Liver (tissue), 9 donors: ENCODE measurements around the gene CREB3L1. TPM values are rescaled to one million over a fixed set of nuclear protein-coding genes. Genes with fewer than 3 reads are reported as not detected.

Experiments used
- DNase-seq: peaks from one replicate; pipeline ENCODE4 v3.0.0-alpha.2; 2017; ENCODE audit warnings: low spot score
- H3K27ac ChIP-seq, 2 donors: one replicate each; pipeline ENCODE4 v1.7.0; 2013; ENCODE audit warnings: inconsistent platforms in 2 of 2, low read length in 2 of 2, control low read depth in 1 of 2, low read depth in 1 of 2, mild to moderate bottlenecking in 1 of 2
- H3K27me3 ChIP-seq, 4 donors: one replicate each; pipeline versions ENCODE4 v1.6.1 to v1.7.0; 2013; ENCODE audit warnings: low read length in 3 of 4, inconsistent platforms in 1 of 4, mild to moderate bottlenecking in 1 of 4, moderate library complexity in 1 of 4; ENCODE audit not compliant: control insufficient read depth in 4 of 4, insufficient read depth in 4 of 4
- H3K36me3 ChIP-seq, 4 donors: one replicate each; pipeline versions ENCODE4 v1.6.1 to v1.7.0; 2013; ENCODE audit warnings: low read length in 3 of 4, mild to moderate bottlenecking in 3 of 4, low read depth in 1 of 4, moderate library complexity in 1 of 4; ENCODE audit not compliant: control insufficient read depth in 4 of 4, insufficient read depth in 3 of 4
- H3K4me1 ChIP-seq, 4 donors: one replicate each; pipeline versions ENCODE4 v1.6.1 to v1.7.0; 2013; ENCODE audit warnings: low read length in 3 of 4, mild to moderate bottlenecking in 3 of 4, moderate library complexity in 1 of 4; ENCODE audit not compliant: control insufficient read depth in 4 of 4, insufficient read depth in 4 of 4
- H3K4me3 ChIP-seq, 3 donors: one replicate each; pipeline versions ENCODE4 v1.6.1 to v1.7.0; 2013; ENCODE audit warnings: low read length in 3 of 3, control low read depth in 1 of 3, low read depth in 1 of 3, mild to moderate bottlenecking in 1 of 3
- H3K9ac ChIP-seq, 2 donors: one replicate each; pipeline ENCODE4 v1.7.0; 2013; ENCODE audit warnings: low read length in 2 of 2, mild to moderate bottlenecking in 2 of 2, moderate library complexity in 2 of 2, control low read depth in 1 of 2, low read depth in 1 of 2
- H3K9me3 ChIP-seq, 4 donors: one replicate each; pipeline versions ENCODE4 v1.6.1 to v1.7.0; 2013; ENCODE audit warnings: low read length in 3 of 4; ENCODE audit not compliant: control insufficient read depth in 4 of 4
- ATF3 ChIP-seq: IDR thresholded peaks from 2 replicates; pipeline ENCODE4 v1.6.1; 2016; ENCODE audit warnings: antibody characterized with exemption
- EGR1 ChIP-seq, 2 donors: IDR thresholded peaks; 2 replicates each; pipeline ENCODE4 v1.6.1; 2016 to 2018; ENCODE audit warnings: antibody characterized with exemption in 2 of 2, low read depth in 2 of 2
- FOXA1 ChIP-seq: IDR thresholded peaks from 2 replicates; pipeline ENCODE4 v1.6.1; 2016; ENCODE audit warnings: antibody characterized with exemption
- FOXA2 ChIP-seq: IDR thresholded peaks from 2 replicates; pipeline ENCODE4 v1.6.1; 2016; ENCODE audit warnings: antibody characterized with exemption
- HNF4A ChIP-seq, 2 donors: conservative IDR thresholded peaks; 2 replicates each; pipeline ENCODE4 v1.6.1; 2016; ENCODE audit warnings: antibody characterized with exemption in 2 of 2, mild to moderate bottlenecking in 2 of 2
- HNF4G ChIP-seq: IDR thresholded peaks from 2 replicates; pipeline ENCODE4 v1.6.1; 2016; ENCODE audit warnings: antibody characterized with exemption
- JUND ChIP-seq, 2 donors: IDR thresholded peaks; 2 replicates each; pipeline ENCODE4 v1.6.1; 2016; ENCODE audit warnings: antibody characterized with exemption in 2 of 2
- MAX ChIP-seq: IDR thresholded peaks from 2 replicates; pipeline ENCODE4 v1.6.1; 2016; ENCODE audit warnings: antibody characterized with exemption
- NR2F2 ChIP-seq: IDR thresholded peaks from 2 replicates; pipeline ENCODE4 v1.6.1; 2016; ENCODE audit warnings: antibody characterized with exemption
- RAD21 ChIP-seq, 2 donors: IDR thresholded peaks; 2 replicates each; pipeline ENCODE4 v1.6.1; 2016; ENCODE audit warnings: antibody characterized with exemption in 2 of 2, mild to moderate bottlenecking in 2 of 2
- RXRA ChIP-seq, 2 donors: IDR thresholded peaks; 2 replicates each; pipeline ENCODE4 v1.6.1; 2017 to 2018; ENCODE audit warnings: antibody characterized with exemption in 2 of 2, mild to moderate bottlenecking in 1 of 2
- SP1 ChIP-seq: IDR thresholded peaks from 2 replicates; pipeline ENCODE4 v1.6.1; 2018; ENCODE audit warnings: antibody characterized with exemption, mild to moderate bottlenecking
- TAF1 ChIP-seq: conservative IDR thresholded peaks from 2 replicates; pipeline ENCODE4 v1.6.1; 2016; ENCODE audit warnings: antibody characterized with exemption, mild to moderate bottlenecking
- YY1 ChIP-seq: IDR thresholded peaks from 2 replicates; pipeline ENCODE4 v1.6.1; 2016; ENCODE audit warnings: antibody characterized with exemption, mild to moderate bottlenecking
- WGBS: extraction: QIAGEN DNeasy Blood & Tissue Kit; methylation state at CpG from one replicate; pipeline ENCODE4 v1.1.7; 2013; 5-methylcytosine and 5-hydroxymethylcytosine counted together
- polyA plus RNA-seq, 2 donors: library from polyadenylated mRNA; stranded (reverse) in 1 of 2; unstranded in 1 of 2; fragments of 200-250 nt in 1 of 2; fragments of >200 nt in 1 of 2; fragmentation: Nextera tagmentation in 1 of 2; extraction: Ambion mirVana in 1 of 2; gene quantifications; one replicate each; pipeline versions ENCODE4 v1.2.1 to v1.2.3, GENCODE V29; 2013 to 2015
- total RNA-seq, 2 donors: library from RNA; depleted of rRNA; stranded (reverse); fragments of >200 nt; gene quantifications; one replicate each; pipeline ENCODE4 v1.2.3, GENCODE V29; 2014
- TF ChIP-seq, protein P1 (sequence below): IDR thresholded peaks from 2 replicates; pipeline ENCODE4 v1.6.1; 2016; ENCODE audit warnings: antibody characterized with exemption
- TF ChIP-seq, protein P2 (sequence below): fragments of 150-350 bp; IDR thresholded peaks from 2 replicates; pipeline ENCODE4 v1.5.1; 2017; ENCODE audit warnings: improper control_type of control experiment, low read depth, low read length; ENCODE audit not compliant: missing input control
- TF ChIP-seq, protein P3 (sequence below): IDR thresholded peaks from 2 replicates; pipeline ENCODE4 v1.6.1; 2016; ENCODE audit warnings: antibody characterized with exemption, mild to moderate bottlenecking
- donor health status: healthy.
- donor health status: healthy.
- donor health status: healthy.
- donor health status: healthy.
- donor health status: healthy.

Gene CREB3L1
- total and polyA plus RNA-seq, 4 donors: 0.14 to 1.3 (median 0.33) TPM

GRCh38 chr11:46363031-46363407, 85.6 kb downstream of the CREB3L1 start:
- Histone ChIP-seq H3K9ac (no peak overlapping the region), H3K36me3 (peaks cover 0 to 1% (median 0%) of the 10 kb centered on the region in 4 donors), H3K27me3 (no peaks in the 10 kb centered on the region), H3K4me1 (peaks cover 0 to 21% (median 12%) of the 10 kb centered on the region in 4 donors), H3K4me3 (no peak overlapping the region), H3K27ac (peak overlapping the region; percentile 47 to 64), H3K9me3 (no peaks in the 10 kb centered on the region)
- WGBS: 70% methylated on average over 9 of the region's 9 CpGs
- DNase-seq: no peak
- TF ChIP-seq SP1 (no peak), YY1 (no peak), EGR1 (IDR thresholded peaks at IDR 0.05; ENCODE audit: low read depth in 2 of 2) (no peak), TAF1 (no peak), FOXA2 (no peak), NR2F2 (no peak), FOXA1 (no peak), MAX (no peak), HNF4A (conservative IDR thresholded peaks at IDR 0.05) (no peak), RAD21 (IDR thresholded peaks at IDR 0.05) (no peak)
- TF ChIP-seq, protein P1, sequence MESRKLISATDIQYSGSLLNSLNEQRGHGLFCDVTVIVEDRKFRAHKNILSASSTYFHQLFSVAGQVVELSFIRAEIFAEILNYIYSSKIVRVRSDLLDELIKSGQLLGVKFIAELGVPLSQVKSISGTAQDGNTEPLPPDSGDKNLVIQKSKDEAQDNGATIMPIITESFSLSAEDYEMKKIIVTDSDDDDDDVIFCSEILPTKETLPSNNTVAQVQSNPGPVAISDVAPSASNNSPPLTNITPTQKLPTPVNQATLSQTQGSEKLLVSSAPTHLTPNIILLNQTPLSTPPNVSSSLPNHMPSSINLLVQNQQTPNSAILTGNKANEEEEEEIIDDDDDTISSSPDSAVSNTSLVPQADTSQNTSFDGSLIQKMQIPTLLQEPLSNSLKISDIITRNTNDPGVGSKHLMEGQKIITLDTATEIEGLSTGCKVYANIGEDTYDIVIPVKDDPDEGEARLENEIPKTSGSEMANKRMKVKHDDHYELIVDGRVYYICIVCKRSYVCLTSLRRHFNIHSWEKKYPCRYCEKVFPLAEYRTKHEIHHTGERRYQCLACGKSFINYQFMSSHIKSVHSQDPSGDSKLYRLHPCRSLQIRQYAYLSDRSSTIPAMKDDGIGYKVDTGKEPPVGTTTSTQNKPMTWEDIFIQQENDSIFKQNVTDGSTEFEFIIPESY: no peak
- TF ChIP-seq, protein P2, sequence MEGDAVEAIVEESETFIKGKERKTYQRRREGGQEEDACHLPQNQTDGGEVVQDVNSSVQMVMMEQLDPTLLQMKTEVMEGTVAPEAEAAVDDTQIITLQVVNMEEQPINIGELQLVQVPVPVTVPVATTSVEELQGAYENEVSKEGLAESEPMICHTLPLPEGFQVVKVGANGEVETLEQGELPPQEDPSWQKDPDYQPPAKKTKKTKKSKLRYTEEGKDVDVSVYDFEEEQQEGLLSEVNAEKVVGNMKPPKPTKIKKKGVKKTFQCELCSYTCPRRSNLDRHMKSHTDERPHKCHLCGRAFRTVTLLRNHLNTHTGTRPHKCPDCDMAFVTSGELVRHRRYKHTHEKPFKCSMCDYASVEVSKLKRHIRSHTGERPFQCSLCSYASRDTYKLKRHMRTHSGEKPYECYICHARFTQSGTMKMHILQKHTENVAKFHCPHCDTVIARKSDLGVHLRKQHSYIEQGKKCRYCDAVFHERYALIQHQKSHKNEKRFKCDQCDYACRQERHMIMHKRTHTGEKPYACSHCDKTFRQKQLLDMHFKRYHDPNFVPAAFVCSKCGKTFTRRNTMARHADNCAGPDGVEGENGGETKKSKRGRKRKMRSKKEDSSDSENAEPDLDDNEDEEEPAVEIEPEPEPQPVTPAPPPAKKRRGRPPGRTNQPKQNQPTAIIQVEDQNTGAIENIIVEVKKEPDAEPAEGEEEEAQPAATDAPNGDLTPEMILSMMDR: no peak
- TF ChIP-seq, protein P3, sequence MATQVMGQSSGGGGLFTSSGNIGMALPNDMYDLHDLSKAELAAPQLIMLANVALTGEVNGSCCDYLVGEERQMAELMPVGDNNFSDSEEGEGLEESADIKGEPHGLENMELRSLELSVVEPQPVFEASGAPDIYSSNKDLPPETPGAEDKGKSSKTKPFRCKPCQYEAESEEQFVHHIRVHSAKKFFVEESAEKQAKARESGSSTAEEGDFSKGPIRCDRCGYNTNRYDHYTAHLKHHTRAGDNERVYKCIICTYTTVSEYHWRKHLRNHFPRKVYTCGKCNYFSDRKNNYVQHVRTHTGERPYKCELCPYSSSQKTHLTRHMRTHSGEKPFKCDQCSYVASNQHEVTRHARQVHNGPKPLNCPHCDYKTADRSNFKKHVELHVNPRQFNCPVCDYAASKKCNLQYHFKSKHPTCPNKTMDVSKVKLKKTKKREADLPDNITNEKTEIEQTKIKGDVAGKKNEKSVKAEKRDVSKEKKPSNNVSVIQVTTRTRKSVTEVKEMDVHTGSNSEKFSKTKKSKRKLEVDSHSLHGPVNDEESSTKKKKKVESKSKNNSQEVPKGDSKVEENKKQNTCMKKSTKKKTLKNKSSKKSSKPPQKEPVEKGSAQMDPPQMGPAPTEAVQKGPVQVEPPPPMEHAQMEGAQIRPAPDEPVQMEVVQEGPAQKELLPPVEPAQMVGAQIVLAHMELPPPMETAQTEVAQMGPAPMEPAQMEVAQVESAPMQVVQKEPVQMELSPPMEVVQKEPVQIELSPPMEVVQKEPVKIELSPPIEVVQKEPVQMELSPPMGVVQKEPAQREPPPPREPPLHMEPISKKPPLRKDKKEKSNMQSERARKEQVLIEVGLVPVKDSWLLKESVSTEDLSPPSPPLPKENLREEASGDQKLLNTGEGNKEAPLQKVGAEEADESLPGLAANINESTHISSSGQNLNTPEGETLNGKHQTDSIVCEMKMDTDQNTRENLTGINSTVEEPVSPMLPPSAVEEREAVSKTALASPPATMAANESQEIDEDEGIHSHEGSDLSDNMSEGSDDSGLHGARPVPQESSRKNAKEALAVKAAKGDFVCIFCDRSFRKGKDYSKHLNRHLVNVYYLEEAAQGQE: no peak

GRCh38 chr11:46363455-46364005, 86.1 kb downstream of the CREB3L1 start:
- Histone ChIP-seq H3K4me1 (peaks cover 0 to 21% (median 12%) of the 10 kb centered on the region in 4 donors), H3K9me3 (no peaks in the 10 kb centered on the region), H3K27me3 (no peaks in the 10 kb centered on the region), H3K4me3 (no peak overlapping the region), H3K9ac (no peak overlapping the region), H3K27ac (peak overlapping the region; percentile 47 to 64), H3K36me3 (peaks cover 0 to 5% (median 0%) of the 10 kb centered on the region in 4 donors)
- DNase-seq: no peak
- WGBS: 72% methylated on average over 21 of the region's 21 CpGs
- TF ChIP-seq YY1 (no peak), RAD21 (IDR thresholded peaks at IDR 0.05) (no peak), HNF4A (conservative IDR thresholded peaks at IDR 0.05) (no peak), MAX (no peak), EGR1 (IDR thresholded peaks at IDR 0.05; ENCODE audit: low read depth in 2 of 2) (no peak), SP1 (no peak), NR2F2 (no peak), FOXA2 (no peak), FOXA1 (no peak), ATF3 (no peak), RXRA (IDR thresholded peaks at IDR 0.05) (no peak), JUND (IDR thresholded peaks at IDR 0.05) (no peak), TAF1 (no peak), HNF4G (no peak)
- TF ChIP-seq, protein P1: no peak
- TF ChIP-seq, protein P2: no peak
